Ammon's horn (tissue), 1 donor: ENCODE measurements around the gene FAM168B.

Source experiments
- DNase-seq: peaks from one replicate; pipeline ENCODE4 v3.0.0-alpha.2; 2016; ENCODE audit warnings: low spot score

The FAM168B gene

GRCh38 chr2:131022731-131023130, 70.5 kb downstream of the FAM168B start:
- no peak for DNase-seq

GRCh38 chr2:131016826-131017741, 76.2 kb downstream of the FAM168B start:
- no peak for DNase-seq

- DNase-seq: no peak
Measured at GRCh38 chr2:131015764-131016163, 77.5 kb downstream of the FAM168B start.

GRCh38 chr2:131014141-131014540, 79.1 kb downstream of the FAM168B start:
- no peak for DNase-seq

GRCh38 chr2:131011486-131011885, 81.8 kb downstream of the FAM168B start:
- no peak for DNase-seq

GRCh38 chr2:131010566-131010965, 82.7 kb downstream of the FAM168B start:
- DNase-seq: no peak

GRCh38 chr2:131009713-131010475, 83.4 kb downstream of the FAM168B start:
- no peak for DNase-seq

GRCh38 chr2:131008967-131009366, 84.3 kb downstream of the FAM168B start:
- no peak for DNase-seq

- DNase-seq: no peak
Measured at GRCh38 chr2:131006561-131006960, 86.7 kb downstream of the FAM168B start.

GRCh38 chr2:131005216-131005935, 87.9 kb downstream of the FAM168B start:
- DNase-seq: no peak

- no peak for DNase-seq
Measured at GRCh38 chr2:131004446-131005209, 88.6 kb downstream of the FAM168B start.

- DNase-seq: no peak
Measured at GRCh38 chr2:130998561-130998960, 94.7 kb downstream of the FAM168B start.
